Measurements from ENCODE around the gene TERB2.
"Not testable (repeated sequence)": the region's sequence is repeated elsewhere in the genome, so short reads cannot be mapped to it uniquely, and the experiment has no call there.

DNA sequence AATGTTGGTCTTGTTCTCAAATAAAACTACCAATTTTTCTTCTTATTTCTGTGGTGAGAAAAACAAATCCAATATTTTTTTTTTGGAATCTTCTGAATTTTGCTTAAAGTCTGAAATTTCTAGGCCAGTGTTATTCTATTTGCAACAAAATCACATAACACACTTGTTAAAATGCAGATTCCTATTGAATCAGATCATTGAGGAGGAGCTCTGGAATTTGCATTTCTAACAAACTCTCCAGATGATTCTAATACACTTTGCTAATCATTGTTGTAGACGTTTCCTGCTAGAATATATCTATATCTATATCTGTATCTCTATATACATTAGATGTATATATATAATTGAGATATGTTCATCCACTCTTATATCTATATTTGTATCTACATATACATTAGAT is 27.8 kb upstream of the TERB2 start:
- TF ChIP-seq EZH2phosphoT487 (IDR thresholded peaks at IDR 0.05; ENCODE audit: borderline replicate concordance); CTCF (IDR thresholded peaks at IDR 0.05 in 2 of 3, conservative IDR thresholded peaks at IDR 0.05 in 1 of 3; ENCODE audit: borderline replicate concordance in 1 of 3, insufficient read depth in 1 of 3, low read depth in 2 of 3, low read length in 2 of 3); POLR2A (IDR thresholded peaks at IDR 0.05; ENCODE audit: borderline replicate concordance, extremely low read depth, insufficient read depth, insufficient read length): not testable (repeated sequence)
